GM18870 (cell line): ENCODE measurements around the gene NANP.
"Not testable (repeated sequence)": the region's sequence is repeated elsewhere in the genome, so short reads cannot be mapped to it uniquely, and the experiment has no call there.

ENCODE experiments used
- ATAC-seq: cut with Tn5 transposase; IDR thresholded peaks from one replicate; pipeline ENCODE4 v1.9.1; 2021; ENCODE audit warnings: moderate library complexity; ENCODE audit not compliant: unreplicated experiment

NANP gene, protein sequence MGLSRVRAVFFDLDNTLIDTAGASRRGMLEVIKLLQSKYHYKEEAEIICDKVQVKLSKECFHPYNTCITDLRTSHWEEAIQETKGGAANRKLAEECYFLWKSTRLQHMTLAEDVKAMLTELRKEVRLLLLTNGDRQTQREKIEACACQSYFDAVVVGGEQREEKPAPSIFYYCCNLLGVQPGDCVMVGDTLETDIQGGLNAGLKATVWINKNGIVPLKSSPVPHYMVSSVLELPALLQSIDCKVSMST

DNA sequence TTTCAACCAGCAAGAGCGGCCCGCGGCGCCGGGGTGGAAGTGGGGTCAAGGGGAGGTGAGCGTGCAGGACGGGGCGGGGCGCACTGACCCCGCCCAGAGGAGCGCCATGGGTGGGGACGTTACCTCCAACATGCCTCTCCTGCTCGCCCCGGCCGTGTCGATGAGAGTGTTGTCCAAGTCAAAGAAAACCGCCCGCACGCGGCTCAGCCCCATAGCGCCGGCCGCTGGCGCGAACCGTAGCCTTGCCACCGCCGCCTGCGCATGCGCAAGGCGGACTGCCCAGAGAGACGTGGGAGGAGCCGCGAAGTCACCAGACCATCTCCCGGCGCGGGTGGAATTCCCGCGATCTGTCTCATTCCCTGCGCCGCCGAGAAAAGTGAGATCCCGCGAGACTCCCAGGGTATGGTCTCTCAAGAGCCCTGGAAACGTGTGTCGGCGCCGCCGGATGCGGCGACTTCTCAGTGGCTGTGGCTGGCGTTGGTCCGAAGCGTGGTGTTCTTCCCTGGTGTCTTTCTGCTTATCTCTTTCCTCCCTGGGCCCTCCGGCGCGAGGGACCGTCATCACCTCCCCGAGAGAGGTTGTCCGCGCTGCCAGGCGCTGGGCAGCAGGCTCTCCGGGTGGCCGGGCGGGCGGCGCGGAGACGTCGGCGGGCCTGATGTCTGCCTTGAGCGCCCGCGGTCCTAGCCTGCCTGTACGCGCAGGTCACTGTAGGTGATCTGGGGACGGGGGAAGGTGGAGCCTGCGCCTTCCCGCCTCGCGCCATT lies at the start of gene NANP:
Gene NANP, minus strand, starts transcription at position 279 of the 764 bp plus-strand sequence. Its CDS starts 66 bp downstream, at position 213.
- ATAC-seq: peak; percentile 88

DNA sequence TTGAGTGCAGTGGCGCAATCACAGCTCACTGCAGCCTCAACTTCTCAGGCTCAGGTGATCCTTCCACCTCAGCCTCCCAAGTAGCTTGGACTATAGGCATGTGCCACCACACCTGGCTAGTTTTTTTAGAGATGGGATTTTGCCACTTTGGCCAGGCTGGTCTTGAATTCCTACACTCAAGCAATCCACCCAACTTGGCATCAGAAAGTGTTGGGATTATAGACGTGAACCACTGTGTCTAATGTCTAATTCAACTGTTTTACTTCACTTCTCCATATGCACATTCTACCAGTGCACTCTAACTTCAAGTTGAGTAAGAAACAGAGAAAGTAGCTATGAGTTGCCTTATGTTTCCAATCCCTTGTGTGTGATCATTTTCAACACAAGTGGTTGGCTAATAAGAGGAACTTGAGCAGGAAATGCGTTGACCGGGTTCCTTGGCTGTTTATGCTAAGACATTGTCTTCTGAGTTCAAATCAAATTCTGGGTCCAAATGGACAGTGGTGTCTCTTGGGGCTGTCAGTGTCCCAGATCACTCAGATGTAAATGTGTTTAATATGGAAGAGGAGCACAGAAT lies 48.9 kb upstream of the NANP start:
- ATAC-seq: no peak

DNA sequence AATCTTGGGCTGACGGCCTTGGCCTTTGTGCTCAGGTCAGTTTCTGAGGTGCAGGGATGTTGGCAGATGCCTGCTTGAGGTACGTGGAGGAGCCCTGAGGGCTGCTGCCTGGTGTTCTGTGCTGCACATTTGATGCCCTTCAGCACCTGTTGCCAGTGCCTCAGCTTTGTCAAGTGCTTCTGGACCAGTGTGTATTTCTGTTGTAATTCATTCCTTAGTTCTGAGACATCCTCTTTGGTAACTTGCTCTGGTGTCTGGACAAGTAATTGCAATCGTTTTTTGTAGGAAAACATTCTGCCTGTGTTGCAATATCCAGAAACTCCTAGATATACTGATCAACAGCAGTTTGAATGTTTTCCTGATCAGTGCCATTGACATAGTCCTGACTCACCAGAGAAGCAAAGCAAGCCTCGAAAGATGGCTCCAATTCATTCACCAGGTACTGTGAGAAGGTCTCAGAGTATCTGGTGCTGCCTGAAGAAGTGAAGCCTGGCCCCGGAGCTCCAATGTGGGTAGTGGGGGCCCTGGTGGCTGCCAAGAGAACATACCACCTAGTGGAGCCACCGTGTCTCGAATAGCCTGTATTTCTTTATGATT lies 46.1 kb upstream of the NANP start:
- ATAC-seq: no peak

DNA sequence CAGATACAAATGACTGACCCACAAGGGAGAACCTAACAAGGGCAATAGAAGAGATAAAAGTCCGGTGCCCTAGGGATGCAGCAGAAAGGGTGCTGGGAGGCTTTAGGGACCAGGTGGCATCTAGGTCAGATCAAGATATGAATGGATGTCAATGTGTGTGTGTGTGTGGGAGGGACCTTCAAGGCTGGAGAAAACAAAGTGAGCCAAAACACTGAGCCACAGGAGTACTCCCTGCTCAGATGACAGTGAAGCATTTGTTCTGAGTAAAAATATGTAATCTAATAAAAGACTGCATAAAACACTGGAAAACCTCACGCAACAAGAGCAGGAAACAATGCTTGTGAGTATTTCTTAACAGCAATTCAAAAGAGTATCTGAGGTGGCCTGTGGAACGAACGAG lies 44.6 kb upstream of the NANP start:
- ATAC-seq: no peak

DNA sequence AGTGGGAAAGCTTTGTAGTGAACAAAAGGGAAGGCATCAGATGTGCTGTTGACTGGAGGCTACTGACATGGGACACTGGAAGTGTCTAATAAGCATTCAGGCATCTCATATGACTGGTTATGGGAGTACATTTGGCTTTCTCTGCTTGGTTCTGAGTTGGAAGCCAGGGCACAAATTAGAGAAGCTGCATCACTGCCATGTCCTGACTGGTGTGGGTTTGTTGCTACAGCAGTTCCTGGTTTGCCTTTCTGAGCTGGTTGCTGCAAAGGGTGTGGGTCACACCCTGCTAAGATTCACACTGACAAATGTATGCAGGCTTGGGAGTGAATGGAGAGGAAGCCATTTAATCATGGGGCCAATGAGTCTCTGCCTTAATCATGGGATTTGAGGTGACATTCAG lies 36.2 kb upstream of the NANP start:
- ATAC-seq: no peak

DNA sequence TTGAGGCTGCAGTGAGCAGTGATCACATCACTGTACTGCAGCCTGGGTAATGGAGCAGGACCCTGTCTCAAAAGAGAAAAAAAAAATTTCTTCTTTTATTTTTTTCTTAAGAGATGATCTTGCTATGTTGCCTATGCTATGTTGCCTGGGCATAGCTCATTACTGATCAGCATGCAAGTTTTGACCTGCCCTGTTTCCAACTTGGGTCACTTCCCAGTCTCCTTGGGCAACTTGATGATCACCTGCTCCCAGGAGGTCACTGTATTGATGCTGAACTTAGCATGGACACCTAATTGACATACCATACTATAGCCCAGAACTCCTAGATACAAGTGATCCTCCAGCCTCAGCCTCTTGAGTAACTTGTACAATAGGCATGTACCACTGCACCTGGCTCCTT lies 30.7 kb upstream of the NANP start:
- no peak for ATAC-seq

DNA sequence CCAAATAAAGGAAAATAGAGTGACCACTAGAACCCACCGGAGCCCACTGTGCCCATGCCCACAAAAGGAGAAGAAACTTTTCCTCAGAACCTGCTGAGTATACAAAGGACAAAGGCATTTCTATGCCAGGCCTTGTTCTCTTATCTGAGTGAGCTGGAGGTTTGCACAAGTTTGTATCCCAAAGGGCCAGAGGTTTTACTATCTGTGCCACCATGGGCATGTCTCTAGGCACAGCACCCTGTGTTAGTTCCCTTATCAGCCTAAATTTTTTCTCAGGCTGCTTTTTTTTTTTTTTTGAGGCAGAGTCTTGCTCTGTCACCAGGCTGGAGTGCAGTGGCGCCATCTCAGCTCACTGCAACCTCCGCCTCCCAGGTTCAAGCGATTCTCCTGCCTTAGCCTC lies 29.1 kb upstream of the NANP start:
- ATAC-seq: not testable (repeated sequence)

DNA sequence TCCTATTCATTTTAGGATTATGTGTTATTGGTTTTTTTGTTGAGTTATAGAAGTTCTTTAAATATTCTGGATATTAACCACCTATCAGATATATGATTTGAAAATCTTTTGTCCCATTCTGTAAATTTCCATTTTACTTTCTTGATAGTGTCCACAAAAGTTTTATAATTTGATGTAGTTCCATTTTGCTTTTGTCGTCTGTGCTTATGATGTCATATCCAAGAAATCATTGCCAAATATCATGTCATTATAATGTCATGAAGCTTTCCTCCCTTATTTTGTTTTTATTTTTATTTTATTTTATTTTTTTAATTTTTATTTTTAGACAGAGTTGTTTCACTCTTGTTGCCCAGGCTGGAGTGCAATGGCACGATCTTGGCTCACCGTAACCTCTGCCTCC lies 21.0 kb upstream of the NANP start:
- no peak for ATAC-seq

DNA sequence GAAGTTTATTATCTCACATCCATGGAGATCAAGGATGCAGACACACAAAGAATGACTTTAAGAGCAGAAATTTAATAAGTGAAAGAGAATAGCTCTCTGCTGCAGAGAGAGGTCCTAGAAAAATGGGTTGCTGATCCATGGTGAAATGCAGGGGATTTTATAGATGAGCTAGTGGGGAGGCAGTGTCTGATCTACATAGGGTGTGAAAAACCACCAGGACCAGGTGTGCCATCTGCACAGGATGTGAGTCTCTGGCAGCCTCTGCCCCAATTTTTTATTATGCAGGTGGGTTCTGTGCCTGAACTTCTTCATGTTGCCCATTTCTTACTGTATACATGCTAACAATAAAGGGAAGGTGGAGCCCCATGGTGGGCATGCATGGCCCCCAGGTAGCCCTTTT lies 19.9 kb upstream of the NANP start:
- no peak for ATAC-seq

DNA sequence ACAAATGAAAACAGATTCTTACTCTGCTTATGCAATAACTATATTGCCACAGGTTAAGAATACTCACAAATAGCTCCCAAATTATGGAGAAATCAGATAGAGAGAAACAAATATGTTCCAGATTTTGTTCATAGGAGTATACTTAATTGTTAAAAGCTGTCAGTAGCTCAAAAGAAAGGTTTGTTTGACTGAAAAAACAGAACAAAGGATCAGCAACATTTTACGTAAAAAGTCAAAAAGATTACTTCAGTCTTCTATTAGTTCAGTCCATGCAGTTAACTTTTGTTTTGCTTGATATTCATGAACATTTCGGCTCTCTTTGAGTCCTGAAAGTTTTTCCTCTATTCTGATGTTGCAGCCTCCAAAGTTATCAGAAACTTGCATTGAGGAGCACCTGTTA lies 13.4 kb upstream of the NANP start:
- no peak for ATAC-seq

DNA sequence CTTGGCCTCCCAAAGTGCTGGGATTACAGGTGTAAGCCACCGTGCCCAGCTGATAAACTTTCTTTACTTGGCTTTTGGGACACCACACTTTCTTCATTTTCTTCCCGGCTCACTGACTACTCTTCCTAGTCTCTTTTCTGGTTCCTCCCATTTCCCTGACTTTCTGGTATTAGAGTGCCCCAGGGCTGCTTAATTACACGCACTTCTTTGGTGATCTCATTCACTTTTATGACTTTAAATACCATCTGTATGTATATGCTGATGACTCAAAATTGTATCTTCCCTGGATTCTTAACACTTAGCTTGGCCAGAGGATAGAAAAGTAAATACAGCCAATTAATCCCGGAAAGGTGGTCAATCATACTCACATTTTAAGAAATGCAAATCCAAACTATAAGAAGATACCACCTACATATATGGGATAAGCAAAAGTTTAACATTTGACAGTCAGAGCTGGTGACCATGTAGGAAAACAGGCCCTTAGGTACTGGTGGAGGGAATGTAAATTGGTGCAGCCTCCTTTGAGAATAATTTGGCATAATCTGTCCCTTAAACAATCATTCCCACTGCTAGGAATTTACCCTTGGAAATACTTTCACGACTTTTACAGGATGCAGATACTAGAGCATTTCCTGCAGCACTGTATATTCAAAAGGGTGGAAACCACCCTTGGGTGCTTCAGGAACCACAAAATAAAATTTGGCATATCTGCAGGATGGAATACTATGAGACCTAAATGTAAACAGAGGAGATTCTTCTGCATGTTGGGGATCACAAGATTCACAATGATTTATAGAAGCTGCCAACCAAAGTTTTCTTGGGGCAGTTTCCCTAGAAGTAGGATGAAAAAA lies 9.4 kb upstream of the NANP start:
- no peak for ATAC-seq

DNA sequence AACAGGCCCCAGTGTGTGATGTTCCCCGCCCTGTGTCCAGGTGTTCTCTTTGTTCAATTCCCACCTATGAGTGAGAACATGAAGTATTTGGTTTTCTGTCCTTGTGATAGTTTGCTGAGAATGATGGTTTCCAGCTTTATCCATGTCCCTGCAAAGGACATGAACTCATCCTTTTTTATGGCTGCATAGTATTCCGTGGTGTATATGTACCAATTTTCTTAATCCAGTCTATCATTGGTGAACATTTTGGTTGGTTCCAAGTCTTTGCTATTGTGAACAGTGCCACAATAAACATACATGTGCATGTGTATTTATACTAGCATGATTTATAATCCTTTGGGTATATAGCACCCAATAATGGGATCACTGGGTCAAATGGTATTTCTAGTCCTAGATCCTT lies 6.8 kb upstream of the NANP start:
- not testable (repeated sequence) for ATAC-seq

DNA sequence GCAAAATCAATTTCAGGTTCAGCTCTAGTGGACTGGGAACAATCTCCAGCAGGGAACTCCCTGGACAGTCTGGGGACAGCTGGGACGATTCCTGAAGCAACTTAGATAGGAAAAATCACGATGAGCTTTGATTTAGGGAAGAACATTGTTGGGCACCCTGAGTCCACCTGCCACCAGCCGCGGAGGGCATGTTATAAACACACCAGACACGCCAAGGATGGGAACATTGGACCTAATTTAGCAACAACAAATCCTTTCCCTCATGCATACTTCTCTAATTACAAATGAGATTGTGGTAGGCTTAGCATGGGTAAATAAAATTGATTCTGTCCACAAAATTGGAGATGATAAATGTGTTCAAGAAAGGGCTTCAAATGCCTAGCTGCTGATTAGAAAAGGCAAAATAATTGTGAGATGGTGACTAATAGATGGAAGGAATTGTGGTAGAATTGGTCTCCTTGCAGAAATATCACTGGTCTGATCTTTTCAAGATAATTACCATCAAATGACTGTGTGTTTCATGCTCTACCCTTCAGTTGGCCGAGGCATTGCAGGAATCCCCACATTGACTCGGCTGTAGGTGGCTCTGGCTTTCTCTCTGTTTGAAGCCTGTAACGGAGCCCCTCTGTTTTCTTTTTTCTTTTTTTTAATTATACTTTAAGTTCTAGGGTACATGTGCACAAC lies 6.1 kb upstream of the NANP start:
- ATAC-seq: no peak

DNA sequence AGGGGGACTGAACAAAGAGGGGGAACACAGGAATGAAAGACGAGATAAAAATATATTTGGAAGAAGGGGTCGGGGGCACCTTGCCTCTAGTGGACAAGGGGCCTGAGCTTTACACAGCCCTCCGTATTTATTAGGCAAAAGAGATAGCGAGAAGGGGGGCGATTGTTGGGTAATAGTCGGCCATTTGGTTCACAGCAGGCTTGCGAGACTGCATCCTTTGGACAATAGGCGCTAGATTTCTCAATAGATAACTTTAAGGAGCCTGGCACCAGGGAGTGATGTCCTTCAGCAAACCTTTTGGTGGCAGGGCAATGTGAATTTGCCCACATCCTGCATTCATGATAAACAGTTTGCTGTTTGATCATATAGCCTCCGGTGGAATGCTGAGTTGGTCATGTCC lies 3.0 kb upstream of the NANP start:
- no peak for ATAC-seq

DNA sequence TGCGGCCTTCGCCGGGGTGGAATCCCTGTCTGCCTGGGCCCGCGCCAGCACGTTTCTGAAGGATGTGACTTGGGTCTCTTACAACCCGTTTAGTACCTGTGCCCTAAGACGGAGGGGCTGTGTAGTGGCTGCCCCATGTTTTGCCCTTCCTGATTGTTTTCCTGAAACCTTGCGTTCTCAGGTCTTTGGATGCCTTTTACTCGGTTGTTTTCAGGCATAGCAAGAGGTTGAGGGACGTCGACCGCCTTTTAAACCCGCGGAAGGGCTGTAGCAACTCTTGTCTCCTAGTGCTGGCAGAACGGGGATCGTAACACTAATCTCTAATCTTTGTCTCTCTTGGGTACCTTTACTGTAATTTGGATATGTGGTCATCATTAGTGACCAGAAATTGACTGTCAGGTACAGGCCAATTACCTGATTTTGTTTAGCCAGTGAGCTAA lies 706 bp upstream of the NANP start:
- ATAC-seq: no peak

DNA sequence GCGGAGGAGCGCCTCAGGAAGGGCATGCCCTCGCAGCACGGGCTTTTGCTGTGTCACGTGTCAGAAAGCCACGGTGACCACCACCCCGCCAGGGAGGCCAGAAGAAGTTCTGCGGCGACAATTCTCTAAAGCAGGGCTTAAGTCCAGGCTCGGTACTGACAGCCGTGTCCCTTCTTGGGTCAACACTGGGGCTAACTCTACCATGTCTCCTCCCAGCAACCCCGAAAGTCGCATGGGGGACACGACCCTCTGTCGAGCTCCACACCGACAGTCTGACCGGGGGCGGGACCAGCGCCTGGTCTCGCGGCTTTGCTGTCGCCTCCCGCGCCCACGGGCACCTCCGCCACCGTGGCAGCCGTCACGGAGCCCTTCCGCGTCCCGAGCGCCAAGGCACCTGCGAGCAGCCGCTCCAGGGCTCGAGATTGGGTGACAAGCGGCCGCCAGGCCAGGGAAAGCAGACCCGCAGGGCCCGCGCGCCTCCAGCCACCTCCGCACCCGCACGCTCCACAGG lies 534 bp downstream of the NANP start:
- ATAC-seq: peak; percentile 4

DNA sequence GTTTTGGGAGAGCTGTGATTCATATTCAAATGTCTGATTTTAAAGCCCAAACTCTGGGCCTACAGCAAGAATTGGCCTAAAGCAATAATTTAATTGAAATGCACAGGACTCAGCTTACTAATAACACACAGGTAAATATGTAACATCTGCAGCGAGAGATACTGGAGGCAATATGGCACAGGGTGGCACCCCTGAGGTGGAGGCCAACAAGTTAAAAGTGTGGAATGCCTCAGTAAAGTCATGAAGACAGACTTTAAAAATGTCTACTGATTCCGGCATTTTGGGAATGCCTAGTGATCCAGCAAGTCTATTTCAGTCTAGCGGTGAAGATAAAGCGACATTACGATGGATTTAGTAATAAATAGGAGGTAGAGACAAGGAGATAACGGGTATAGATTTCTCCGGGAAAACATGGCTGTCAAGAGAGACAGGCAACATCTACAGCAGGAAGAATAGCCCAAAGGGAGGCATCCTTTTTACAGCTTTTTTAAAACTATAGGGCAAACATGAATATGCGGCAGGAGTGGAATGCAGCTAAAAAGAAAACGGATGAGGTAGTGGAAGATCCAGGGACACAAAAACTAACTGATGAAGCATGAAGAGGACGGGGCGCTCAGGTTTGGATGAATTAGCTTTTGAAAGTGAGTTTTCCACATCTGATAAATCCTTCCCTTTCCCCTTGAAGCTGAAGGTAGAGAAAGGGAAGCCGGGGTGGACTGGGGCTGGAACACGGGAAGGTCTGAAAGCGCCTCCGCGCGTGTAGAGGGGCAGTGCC lies 1.2 kb downstream of the NANP start:
- ATAC-seq: no peak

DNA sequence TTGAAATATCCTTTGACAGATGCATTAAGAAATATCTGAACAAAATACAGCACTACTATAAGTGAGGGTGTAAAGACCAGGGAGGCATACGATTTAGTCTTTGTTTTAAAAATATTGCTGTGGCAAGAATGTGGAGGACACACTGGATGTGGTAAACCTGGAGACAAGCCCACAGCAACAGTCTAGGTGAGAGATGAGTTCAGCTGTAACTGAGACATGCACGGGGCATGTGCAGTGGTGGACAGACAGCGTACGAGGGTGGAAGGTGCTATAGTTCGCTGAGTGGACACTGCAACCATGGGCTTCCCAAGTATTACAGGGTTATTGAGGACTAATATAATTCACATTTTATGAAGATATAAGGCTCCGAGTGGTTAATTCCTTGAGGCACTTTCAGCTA lies 1.8 kb downstream of the NANP start:
- ATAC-seq: no peak

DNA sequence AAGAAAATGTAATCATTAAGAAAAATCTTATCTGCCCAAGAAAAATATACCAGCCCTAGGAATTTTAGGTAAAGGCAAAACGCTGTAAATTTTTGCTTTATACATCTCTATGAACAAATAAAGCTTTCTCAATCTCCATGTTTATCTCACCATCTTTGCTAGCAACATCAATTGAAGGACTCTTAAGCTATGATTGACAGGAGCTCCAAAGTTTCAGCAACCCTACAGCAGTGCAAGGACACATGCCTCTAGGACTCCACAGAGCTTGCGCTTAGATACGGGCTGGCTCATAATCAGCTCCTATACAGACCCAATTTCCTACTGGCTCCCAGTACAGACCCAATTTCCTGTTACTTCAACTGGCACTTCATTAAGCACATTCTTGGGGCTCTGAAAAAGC lies 4.3 kb downstream of the NANP start:
- ATAC-seq: no peak
